ENCODE measurements around the gene MKLN1.
A peak's percentile ranks its signal among the peaks of the same experiment; 100 is the strongest.
"Not testable (repeated sequence)": the region's sequence is repeated elsewhere in the genome, so short reads cannot be mapped to it uniquely, and the experiment has no call there.

Gene MKLN1

DNA sequence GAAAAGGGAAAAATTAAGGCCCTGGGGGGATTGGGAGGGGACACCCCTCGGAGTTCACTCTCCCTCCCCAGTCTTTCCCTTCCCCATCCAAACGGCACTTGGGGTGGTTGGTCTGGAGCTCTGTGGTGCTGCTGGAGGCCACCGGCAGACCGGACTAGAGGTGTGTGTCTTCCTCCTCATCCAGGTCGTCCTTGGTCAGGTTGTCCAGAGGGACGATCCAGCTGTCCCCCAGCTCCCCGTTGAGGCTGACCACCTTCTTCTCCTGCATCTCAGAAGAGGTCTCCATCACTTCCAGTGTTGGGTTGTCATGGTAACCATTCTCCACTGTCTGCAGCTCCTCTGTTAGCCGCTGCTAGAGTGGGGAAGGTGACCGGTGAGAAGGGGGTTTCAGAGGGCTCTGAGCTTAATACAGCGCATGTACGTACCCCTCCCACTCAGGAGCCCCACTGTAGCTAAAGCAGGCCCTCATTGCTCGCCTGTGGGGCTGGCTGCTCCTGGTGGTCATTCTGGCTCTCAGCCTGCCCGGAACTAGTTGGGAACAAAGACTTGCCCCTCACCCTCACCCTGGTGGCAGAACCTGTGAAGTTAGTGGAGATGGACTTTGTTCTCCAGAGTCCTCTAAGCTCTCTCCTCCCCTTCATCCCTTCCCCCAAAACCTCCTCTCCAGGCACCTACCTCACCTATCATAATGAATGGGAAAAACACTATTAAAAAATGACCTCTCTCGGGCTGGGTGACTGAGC is 176.7 kb downstream of the MKLN1 start:
- no peak for DNase-seq

DNA sequence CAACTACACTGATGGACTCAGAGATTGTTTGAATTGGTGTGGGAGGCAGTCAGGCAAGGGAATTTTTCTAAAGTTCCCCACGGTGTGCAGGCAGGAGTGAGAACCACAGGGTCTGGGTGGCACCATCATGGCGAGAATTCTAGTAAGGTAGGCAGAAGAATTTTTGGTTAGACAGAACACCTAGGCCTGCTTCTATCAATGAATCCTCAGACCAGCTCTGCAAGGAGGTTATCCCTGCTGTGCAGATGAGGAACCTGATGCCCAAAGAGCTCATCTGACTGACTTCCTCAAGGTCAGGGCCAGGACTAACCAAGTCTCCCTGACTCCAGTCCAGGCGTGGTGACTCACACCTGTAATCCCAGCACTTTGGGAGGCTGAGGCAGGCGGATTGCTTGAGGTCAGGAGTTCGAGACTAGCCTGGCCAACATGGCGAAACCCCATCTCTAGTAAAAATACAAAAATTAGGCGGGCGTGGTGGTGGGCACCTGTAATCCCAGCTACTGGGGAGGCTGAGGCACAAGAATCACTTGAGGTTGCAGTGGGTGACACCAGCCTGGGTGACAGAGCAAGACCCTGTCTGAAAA is 177.5 kb downstream of the MKLN1 start:
- DNase-seq: not testable (repeated sequence)

DNA sequence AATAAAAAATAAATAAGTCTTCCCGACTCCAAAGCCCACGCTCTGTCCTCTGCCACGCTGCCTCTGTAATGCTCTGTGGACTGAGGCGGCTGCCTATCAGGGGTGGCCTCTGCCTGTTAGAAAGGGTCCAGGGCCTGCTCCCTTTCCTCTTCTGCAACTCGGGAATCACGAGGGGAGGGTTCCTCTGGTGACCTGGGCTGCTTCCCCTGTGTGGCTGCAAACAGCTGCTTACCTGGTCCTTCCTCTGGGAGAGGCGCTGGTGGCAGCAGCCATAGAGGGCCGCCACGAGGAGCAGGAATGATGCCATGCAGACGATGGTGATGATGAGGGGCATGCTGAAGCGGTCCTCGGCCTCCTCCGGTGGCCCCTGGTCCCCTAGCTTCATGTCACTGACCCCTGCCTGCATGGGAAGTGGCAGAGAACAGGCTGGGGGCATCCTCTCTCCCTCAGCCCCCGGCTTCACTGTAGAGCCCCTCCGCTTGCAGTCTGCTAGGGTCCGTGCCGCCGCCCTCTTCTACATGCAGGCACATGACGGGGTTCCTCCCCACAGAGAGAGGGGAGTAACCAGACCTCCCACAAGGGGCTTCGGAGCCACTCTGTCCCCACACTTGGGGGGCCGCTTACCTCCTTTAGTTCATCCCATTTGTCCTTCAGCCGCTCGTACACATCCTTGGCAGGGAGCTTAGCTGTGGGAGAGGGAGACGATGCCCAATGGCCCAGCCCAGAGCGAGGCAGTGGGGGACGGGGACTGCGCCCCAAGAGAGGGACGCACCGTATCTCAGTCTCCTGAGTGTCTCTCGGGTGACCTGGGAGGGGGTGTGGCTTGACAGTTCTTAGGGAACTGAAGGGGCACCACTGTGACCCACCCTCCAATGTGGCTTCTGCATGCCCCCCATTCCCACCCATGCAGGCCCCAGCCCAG is 178.2 kb downstream of the MKLN1 start:
- DNase-seq: no peak

DNA sequence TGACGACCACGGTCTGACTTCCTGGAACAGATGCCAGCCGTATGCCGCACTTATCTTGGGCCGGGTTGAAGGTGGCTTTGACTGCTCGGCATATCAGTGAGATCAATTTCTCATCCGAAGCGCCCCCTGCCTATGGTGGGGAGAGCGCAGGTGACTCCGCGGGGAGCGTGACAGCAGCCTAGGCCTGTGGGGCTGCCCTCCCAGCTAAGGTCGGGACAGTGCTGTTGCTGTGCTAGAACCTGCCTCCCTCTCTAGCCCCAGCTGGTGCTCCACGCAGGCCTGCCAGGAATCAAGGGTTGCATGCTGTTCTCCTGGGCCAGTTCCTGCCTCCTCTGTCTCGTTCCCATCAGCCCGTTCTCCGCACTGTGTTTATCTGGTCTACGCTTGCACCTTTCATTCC is 178.9 kb downstream of the MKLN1 start:
- DNase-seq: no peak

DNA sequence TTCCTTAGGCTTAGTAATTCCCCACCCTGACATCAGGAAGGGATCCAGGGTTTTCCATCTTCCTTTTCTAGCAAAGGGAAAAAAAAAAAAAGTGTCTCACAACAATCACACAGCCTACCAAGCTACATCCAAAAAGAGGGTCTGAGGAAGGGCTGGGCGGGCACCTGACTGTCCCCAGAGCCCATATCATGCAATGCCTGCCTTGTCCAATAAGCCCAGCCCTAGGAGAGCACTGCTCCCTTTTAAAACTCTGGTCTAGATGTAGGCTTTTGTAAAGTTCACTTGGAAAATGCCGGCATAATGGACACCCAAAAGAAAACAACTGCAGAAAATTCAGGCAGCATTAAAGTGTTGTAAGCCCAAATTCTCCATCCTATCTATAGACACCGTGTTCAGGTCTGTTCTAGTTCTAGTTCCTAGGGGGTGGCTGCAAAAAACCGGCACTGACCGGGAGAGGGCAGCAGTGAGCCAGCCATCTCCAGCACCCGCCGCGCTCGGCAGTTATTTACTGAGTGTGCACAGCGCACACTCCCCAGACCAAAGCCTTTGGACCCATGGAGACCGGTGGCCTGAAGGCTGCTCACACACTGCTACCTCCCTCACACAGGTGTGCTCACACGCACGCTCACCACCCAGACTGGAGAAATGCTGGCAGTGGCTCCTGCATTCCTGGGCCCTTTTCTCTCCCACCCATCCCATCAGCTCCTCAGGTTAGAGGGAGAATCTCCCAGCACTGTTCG is 180.1 kb downstream of the MKLN1 start:
- DNase-seq: peak; percentile 71

DNA sequence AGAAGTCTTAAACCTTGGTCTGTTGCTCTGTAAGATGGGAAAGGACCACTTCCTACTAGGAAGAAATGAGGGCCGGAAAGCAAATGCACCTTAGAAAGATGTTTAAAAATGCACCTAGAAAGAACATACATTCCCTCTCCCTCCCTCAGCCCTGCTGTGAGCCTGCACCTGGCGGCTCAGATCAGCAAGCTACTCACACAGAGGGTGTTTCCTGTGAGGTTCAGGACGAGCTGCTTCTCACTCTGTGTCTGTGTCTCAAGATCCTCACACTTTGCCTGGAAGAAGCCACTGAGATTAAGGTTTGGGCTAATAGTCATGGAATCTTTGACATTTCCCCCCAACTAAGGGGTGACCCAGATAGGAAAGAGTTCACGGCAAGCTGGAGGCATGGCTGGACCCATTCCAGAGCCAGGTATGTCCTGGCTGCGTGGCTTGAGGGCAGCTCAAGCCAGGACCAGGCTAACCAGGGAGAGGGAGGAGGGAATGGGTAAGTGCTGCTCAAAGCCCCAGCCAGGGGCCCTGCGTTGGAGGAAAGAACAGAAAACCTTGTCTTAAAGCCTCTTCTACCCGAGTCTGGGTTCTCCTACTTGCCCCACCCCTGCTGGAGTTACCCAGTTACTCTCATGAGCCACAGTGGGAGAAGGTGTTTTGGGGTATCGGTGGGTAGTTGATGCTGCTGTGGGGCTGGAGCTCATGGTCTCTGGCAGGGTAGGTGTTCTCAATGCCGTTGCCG is 181.2 kb downstream of the MKLN1 start:
- DNase-seq: no peak

DNA sequence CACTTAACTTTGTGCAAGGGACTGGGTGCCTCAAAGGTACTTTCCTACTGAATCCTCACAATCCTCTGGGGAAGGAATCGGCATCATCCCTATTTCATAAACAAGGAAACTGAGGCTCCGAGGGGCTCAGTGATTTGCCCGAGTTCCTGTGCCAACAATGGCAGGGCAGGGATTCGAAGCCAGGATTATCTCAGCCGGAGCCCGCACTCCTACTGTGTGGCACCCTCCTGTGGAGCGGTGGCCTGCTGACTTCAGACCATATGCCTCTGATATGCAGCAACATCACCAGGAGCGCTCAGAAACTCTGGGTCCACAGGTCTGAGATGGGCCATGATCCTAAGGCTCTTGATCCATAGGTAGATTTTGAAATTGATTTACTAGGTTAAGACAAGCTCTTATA is 182.1 kb downstream of the MKLN1 start:
- no peak for DNase-seq

DNA sequence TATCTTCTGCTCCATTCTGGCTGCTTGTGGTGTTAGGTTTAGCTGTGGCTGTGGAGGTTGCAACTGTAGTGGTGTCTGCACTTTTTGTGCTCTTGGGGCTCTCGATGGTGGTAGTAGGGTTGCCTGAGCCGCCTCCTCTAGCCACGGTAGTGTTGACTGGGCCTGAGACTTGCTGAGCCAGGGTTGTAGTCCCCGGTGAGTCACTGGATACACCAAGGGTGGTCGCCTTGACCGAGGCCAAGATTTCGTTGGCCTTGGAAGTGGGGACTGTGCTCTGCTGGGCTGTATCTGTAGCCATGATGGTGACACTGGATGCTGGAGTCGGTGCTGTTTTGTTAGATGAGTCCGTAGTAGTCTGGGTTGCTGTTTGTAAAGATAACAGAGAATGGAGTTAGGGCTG is 183.4 kb downstream of the MKLN1 start:
- no peak for DNase-seq

DNA sequence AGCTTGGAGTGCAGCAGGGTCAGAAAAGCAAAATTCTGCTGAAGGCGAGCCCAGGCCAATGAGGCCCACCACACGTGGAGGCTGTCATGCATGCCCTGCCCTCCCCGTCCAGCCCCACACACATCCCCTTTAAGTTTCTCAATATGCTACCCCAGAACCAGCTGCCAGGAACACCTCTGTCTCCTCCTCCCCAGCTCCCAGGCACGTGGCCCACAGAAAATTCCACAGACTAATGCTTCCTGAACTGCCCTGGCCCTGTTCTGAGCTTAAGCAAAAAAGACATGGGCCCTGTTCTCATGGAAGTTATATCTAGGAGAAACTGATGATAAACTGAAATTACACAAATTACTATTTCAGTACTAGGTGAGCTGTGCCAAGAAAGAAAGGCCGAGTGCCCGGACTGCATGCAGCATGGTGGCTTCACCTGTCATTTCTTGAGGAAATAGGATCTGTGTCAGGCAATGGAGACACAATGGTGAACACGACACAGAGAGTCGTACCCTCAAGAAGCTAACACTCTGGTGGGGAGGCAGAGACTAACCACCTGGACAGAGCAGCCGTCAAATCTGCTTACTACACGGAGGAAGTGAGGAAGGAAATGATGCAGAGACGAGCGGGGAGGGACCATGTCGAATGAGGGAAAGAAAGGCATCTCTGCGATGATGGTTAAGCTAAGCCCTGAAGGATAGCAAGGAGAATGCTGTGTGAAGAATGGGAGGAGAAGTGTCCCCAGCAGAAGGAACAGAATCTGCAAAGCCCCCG is 184.3 kb downstream of the MKLN1 start:
- DNase-seq: no peak

DNA sequence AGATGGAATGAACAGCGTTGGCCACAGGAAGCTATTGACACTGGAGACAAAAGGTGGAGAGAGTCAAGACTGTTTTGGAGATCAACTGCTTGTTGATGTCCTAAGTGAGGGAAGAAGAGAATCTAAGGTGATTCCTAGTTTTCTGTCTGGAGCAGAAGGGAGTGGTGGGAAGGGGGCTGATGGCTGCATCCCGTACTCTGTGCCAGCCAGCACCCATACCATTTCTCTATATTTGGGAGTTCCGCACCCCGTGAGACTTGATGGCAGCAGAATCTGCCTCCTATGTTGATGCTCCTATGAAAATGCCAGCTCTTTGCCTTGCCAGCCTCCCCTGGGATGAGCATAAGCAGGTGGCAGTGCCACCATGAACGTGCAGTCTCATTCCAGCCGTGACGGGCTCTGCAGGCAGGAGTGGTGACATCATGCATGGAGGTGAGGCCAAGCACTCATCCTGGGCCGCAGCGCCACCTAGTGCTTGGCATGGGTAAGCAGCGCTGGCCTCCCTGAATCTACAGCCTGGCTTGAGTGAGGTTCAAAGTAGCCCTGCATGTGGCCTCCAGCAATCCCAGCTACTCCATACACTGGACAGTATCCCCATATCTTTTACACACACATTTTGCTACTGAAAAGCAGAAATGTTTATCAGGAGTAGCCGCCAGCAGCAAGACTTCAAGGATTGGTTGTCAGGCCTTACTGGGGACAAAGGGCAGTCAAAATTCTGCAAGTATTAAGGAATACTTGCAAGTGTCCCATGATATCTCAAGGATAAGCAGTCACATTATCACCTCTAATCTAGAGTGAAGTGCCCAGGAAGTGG is 185.8 kb downstream of the MKLN1 start:
- DNase-seq: peak; percentile 71

DNA sequence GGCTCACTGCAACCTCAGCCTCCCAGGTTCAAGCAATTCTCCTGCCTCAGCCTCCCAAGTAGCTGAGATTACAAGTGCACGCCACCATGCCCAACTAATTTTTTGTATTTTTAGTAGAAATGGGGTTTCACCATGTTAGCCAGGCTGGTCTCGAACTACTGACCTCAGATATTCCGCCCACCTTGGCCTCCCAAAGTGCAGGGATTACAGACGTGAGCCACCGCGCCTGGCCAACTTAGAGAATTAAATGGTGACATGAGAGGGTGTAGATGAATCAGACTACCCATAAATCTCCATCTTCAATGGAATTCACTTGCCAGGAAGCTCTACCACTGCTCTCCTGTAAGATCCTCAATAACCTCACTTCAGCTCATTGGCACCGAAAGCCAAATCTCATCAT is 187.8 kb downstream of the MKLN1 start:
- not testable (repeated sequence) for DNase-seq

DNA sequence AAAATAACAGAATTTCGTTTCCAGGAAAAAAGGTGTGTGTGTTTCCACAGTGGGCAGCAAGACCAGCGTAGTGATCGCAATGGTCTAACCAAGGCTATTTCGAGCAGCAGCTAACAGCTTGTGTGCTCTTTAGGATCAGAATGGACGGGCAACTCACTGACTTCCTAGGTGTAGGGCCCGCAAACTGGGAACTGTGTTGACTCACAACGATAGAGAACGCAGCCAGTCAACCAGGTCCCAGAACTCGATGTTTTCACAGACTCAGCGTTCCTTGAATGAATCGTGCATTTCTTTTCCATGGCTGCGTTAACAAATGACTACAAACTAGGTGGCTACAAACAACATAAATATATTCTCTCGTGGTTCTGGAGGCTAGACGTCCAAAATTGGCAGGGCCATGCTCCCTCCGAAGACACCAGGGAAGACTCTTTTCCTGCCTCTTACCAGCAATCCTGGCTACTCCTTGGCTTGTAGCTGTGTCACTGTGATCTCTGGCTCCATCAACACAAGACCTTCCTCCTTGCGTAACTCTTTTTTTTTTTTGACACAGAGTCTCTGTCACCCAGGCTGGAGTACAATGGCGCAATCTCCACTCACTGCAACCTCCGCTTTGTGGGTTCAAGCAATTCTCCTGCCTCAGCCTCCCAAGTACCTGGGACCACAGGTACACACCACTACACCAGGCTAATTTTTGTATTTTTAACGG is 189.7 kb downstream of the MKLN1 start:
- DNase-seq: no peak

DNA sequence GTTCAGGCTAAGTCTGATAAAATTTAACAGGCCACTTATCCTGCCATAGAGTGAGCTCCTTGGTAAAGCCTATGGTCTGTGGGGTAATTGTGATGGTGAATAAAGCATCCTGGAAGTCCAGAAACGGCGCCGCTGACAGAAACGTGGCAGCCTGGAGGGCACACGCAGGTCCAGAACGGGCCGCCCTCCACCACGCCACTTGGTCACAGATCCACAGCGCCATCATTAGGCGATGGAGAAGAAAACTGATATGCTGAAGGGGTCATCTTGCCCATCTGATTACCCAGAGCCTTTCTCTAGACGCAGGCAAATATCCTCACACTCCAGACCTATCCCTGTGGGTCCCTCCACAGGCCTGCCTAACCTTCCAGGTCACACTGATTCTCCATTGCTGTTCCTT is 190.9 kb downstream of the MKLN1 start:
- DNase-seq: no peak

DNA sequence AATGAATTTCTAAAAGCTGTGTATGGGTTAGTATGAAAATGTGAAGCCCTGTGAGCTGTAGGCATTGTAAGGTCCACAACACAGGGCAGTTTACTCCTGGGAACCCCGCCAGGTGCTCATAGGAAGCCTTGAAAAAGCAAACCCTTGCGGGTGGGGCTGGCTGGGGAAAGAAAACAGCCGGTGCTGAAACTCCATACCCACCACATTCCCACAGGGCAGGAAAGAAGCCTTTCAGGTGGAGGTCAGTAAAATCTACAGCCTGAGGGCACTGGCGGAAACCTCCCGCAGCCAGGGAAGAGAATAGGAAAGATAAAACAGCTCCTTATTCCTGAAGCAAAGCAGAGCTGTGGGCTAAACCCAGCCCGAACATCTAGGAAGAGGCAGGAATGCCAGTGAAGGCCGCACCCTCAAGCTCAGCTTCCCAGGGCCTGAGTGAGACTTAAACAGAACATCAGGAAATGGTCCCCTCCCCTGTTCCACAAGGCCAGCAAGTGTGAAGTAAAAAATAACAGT is 194.0 kb downstream of the MKLN1 start:
- no peak for DNase-seq

DNA sequence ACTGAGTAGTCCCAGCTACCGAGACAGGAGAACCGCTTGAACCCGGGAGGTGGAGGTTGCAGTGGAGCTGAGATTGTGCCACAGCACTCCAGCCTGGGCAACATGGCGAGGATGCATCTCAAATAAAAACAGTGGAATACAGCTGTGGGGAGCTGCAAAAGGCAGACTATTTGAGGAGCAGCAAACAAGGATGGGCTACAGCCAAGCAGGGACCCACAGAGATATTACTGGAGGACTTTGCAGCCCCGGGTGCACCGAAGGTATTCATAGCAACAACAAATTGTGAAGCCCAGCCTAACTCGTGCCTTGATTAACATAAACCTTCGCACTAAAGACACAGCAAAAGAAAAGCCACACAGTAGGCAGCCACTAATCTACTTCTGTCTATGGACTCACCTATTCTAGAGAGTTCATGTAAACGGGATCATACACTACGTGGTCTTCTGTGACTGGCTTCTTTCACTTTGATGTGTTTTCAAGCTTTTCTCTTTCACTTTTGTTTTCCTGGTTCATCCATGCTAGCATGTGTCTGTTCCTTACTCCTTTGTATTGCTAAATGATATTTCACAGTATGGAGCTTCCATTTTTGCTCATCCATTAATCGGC is 194.8 kb downstream of the MKLN1 start:
- DNase-seq: no peak

DNA sequence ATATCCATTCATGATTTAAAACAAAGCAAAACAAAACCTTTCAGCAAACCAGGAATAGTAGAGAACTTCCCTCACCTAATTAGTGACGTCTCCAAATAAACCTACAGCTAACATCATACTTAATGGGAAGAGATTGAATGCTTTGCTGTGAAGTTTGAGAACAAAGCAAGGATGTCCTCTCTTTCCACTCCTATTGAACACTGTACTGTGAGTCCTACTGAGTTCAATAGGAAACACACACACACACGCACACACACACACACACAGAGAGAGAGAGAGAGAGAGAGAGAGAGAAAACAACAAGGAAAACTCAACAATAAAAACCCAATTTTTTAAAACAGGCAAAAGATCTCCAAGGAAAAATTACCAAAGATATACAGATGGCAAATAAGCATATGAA is 196.4 kb downstream of the MKLN1 start:
- DNase-seq: no peak

DNA sequence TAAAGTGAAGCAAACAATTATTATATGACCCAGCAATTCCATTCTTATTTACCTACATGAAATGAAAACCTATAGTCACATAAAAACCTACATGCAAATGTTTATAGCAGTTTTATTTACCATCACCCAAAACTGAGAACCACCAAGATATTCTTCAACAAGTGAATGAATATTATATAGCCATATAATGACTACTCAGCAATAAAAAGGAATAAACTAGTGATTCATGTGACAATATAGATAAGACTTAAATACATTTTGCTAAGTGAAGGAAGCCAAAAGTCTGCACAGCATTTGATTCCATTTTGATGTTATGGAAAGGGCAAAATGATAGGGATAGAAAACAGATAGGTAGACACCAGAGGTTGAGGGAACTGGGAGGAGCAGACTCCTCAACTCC is 197.0 kb downstream of the MKLN1 start:
- DNase-seq: no peak

DNA sequence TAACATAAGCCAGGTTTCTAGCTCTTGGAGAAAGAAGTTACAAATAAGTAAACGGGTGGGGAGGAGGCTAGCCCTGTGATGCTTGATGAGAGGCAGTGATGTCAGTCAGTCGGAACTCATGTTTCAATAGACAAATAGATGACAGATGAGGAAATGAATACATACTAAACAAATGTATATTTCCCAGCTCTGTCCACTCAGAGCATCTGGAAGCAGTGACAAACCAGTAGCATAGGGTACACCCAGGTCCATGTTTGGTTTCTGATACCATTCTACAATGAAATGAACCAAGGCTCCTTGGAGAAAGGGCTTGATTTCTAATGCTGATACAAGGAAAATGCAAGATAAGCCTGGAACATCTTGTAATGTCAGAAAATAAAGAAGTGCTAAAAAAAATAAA is 198.1 kb downstream of the MKLN1 start:
- DNase-seq: no peak

DNA sequence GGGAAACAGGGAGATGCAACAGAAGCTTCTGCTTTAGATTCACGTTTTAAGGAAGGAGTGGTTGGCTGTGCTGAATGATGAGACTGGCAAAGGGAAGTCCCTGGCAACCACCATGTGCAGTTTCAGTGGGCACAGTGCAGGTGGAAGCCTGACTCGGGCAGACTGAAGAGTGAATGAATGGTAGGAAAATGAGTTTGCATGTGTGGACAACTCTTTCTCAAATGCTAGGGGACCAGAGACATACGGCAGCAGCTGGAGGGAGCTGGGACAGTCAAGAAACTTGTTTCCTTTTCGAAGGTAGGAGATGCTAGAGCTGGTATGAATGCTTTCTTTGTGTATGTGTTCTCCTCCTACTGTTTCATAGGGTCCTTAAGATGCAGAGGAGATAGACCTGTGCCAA is 199.8 kb downstream of the MKLN1 start:
- DNase-seq: no peak

Data from activated T-cell treated with anti-CD3 and anti-CD28 coated beads for 4 hours (primary cell).